GM11168 (cell line): ENCODE results near the gene DLG3.

Source experiments
- in situ Hi-C: fragments of 300-500 bp; cut with MboI; formaldehyde crosslinking; loops from one replicate; pipeline ENCODE4 v1.12.0; 2022; ENCODE audit warnings: low sequenced_read_pairs; ENCODE audit not compliant: unreplicated experiment

DLG3 gene

DNA sequence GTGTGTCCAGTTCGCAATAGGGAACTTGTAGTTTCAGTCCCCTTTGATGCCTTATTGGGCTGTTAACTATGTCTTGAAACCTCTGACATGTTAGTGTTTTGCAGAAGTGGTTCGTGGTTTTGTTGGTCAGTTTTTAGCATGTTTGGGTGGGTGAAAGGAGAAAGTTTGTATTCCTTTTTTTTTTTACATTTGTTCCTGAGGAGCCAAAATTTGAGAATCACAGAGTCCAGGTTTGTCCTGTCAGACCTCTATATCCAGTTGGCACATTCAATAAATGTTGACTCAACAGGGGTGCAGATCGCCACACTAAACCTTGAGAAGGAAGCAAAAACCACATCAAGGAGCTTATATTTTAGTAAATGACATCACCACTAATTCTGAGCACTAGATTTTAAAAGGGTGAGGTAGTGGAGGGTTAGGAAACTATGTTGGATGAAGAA lies 26.2 kb downstream of the DLG3 start:
- in situ Hi-C loops: no loop called here

GRCh38 chrX:70476166-70476933 lies 31.7 kb downstream of the DLG3 start:
- in situ Hi-C loops: no loop called here

- in situ Hi-C loops: no loop called here
Measured at GRCh38 chrX:70476934-70477733, 32.5 kb downstream of the DLG3 start.

DNA sequence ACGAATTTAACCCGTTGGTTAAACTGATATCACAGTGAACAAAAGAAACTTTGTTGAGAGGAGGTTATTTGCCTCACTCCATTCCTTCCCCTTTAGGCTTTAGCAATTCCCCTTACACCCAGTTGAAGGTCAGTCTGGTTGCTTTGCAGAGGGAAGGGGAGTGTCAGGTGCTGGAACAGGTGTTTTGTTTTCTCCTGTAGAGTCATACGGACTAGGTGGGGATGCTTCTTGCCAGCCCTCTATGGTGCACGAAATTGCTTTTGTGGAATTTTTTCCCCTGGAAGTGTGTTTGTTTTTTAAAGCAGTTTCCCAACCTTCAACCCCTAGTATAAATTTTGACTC lies 33.1 kb downstream of the DLG3 start:
- in situ Hi-C loops: no loop called here

- in situ Hi-C loops: no loop called here
Measured at GRCh38 chrX:70478526-70479245, 34.1 kb downstream of the DLG3 start.

DNA sequence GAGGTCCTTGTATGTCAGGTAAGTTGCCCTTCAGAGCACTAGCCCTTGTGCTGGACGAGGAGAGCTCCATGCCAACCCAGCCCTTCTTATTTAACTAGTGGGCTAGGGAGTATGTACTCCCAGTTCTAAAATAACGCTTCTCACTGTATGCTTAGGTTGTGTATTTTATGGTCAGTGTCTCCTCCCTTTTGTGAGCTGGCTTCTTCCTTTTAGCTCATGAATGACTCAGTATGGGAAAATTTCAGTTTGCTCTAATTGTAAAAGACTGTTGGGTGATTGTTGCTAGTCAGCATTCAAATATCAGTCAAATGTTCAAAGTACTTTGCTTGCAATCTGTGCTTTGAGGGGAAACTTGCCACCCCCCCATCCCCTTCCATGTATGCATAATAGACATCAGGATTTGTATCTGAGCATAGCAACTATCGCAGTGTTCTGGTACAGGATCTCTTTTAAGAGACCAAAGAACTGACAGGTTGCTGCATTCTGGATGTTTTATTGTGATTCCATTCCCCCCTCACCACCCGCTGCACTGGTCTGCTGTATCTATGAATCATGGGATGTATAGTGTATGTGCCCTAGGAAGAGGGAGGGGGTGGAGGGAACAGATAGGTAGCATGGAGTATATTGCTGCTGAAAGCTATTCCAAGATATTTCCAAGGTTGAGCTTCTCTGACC lies 34.7 kb downstream of the DLG3 start:
- in situ Hi-C loops: no loop called here

- in situ Hi-C loops: no loop called here
Measured at GRCh38 chrX:70479922-70480659, 35.5 kb downstream of the DLG3 start.

DNA sequence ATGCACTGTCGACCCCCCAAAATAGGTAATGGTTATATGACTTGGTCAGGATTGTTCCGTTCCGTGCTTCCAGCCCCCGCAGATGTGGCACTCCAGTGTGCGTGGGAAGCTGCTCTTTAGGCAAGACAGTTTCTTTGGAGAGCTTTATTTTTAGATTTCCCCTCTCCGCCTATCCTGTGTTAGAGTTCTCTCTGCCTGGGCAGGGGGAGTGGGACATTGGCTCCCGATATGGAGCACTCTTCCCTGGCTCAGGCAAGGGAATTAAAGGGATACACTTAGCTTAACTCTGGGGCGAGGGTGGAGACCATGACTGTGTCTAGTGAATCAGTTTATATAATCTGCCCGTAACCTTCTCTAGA lies 36.0 kb downstream of the DLG3 start:
- in situ Hi-C loops: no loop called here

GRCh38 chrX:70481471-70482270 lies 37.0 kb downstream of the DLG3 start:
- in situ Hi-C loops: no loop called here

GRCh38 chrX:70482300-70482699 lies 37.7 kb downstream of the DLG3 start:
- in situ Hi-C loops: no loop called here

- in situ Hi-C loops: no loop called here
Measured at GRCh38 chrX:70485466-70485865, 40.8 kb downstream of the DLG3 start.

- in situ Hi-C loops: no loop called here
Measured at GRCh38 chrX:70488856-70489255, 44.2 kb downstream of the DLG3 start.

DNA sequence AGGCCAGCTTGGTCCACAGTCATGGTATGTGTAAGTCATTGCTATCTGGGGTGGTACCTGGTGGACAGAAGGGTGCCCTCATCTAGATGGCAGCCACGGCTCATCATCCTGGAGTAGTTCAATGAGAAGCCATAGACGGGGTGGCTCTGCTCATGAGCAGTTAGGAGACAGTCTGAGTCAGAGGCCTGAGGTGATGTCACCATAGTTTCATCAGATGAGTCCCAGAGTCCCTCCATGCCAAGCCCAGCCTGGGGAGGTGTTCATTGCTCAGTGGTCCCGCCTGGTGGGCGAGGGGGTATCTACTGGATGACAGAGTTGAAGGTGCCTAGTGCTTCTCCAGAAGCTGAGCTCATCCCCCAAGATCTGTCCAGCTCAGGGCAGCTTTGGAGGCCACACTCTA lies 49.8 kb downstream of the DLG3 start:
- in situ Hi-C loops: no loop called here

- in situ Hi-C loops: no loop called here
Measured at GRCh38 chrX:70496491-70496890, 51.9 kb downstream of the DLG3 start.

DNA sequence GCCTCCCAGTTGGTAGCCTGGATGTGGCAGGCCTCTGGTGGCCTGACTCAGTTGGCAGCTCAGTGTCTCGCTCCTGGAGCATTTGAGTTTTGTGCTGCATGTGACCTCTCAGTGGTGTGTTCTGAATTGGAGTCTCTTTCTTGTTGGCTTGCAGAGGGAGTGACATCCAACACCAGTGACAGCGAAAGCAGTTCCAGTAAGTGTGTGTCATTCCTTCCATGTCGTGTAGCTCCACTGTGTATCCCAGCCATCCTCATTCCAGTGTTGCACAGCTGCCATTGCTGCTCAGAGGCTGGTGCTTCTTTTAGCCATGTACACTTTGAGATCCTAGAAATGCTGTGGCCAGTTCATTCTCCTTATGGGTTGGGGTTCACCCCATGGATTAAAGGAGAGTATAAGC lies 52.4 kb downstream of the DLG3 start:
- in situ Hi-C loops: no loop called here

GRCh38 chrX:70498129-70498528 lies 53.5 kb downstream of the DLG3 start:
- in situ Hi-C loops: no loop called here

DNA sequence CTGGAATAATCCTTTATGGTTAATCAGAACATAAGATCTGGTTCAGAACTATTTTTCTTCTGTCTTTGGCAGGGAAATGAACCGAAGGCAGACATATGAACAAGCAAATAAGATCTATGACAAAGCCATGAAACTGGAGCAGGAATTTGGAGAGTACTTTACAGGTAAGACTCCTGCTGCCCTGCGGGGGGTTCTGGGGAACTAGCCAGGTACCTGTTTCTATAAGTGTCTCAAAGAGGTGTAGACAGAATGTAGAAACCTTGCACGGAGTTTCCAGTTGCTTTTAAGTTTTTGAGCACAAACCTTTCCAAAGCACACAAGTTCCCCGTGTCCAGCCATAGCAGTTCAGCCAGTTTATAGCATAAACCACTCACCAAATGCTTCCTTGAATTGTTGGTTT lies 56.2 kb downstream of the DLG3 start:
- in situ Hi-C loops: no loop called here

DNA sequence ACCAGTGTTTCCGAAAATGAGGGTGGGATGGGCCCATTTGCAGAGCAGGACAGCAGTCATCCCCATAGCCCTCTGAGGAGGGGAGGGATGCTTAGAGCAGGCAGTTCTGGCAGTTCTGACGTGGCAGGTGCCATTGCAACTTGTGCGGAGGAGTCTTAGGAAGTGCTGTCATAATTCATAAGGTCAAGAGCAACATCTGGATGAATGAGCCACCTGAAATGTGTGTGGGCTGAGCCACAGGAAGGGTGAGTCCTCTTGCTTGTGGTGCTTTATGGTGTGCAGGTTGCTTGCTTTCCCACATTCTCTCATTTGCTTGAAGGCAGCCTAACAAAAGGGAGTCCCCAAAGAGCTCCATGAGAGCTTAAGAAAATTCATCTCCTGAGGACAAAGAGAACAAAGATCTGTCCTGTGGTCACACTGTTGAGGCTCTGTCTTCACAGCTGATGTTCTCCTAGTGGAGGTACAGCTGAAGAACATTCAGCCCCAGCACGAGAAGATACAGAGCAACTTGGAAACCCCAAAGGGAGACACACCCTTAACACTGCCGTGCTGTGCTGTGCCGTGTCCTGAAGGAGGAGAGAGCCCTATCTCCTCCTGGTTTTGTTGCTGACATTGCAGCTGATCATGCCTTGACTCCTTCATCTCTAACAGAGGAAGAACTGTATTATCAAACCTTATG lies 60.3 kb downstream of the DLG3 start:
- in situ Hi-C loops: no loop called here

DNA sequence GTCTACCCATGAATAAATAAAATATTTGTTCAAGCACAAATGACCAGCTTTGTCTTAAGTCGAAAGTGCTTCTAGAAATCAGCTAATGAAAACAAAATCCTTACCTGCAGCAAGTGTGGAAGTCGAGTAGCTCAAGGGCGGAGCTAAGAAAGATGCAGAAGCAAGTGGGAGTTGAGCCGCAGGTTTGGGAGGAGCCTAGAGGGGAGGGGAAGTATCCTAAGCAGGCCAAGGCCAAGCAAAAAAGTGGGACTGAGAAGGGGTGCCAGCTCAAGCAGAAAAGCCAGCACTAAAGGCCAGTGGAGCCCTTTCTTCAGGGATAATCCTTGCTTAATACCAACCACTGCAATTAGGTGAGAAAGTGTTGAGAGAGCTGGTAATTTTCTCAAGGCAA lies 60.8 kb downstream of the DLG3 start:
- in situ Hi-C loops: no loop called here
